Measurements from ENCODE around the gene TSKS.

The TSKS gene

DNA sequence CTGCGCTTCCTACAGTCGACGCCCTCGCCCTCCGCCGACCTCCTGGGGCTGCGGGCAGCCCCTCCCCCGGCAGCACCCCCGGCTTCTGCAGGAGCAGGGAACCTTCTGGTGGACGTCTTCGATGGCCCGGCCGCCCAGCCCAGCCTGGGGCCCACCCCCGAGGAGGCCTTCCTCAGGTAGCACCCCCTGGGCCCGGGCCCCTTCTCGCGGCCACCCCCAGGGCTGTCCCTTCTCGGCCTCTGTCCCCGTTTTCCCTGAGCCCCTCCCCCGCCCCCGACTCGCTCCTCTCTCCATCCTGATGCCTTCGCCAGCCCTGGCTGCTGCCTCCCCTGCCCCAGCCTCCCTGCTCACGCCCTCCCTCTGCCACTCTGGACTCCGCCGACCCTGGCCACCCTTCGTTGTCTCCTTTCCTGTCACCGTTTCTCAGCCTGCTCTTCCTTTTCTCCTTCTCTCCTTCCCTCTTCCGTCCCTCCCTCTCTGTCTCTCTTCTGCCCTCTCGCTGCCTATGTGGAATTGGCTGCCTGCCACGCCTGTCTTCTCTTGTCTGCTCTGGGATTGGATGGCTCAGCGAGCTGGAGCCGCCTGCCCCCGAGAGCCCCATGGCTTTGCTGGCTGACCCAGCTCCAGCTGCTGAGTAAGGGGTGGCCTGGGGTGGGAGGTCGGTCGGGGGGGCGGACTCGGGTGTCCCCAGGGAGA lies 39.0 kb upstream of the TSKS start:
- H3K36me3 Mint-ChIP-seq (ENCODE audit: low read depth): peaks cover 28% of the 10 kb centered on the region
- H3K4me1 Mint-ChIP-seq (ENCODE audit: low read depth): no peaks in the 10 kb centered on the region
- DNase-seq (ENCODE audit: low spot score): no peak
- no peaks in the 10 kb centered on the region for H3K9me3 Mint-ChIP-seq
- H3K27me3 Mint-ChIP-seq (ENCODE audit: low read depth): no peaks in the 10 kb centered on the region
- H3K27ac Mint-ChIP-seq: no peak overlapping the region
- H3K4me3 Mint-ChIP-seq: no peak overlapping the region

DNA sequence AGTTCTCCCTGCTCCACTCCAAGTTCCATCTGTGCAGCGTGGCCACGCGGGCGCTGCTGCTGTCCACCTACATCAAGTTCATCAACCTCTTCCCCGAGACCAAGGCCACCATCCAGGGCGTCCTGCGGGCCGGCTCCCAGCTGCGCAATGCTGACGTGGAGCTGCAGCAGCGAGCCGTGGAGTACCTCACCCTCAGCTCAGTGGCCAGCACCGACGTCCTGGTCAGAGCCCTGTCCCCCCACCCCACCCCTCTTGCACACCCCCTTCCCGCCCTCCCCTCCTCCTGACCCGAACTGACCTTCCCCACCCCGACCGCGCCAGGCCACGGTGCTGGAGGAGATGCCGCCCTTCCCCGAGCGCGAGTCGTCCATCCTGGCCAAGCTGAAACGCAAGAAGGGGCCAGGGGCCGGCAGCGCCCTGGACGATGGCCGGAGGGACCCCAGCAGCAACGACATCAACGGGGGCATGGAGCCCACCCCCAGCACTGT lies 38.3 kb upstream of the TSKS start:
- Mint-ChIP-seq H3K27me3 (ENCODE audit: low read depth) (no peaks in the 10 kb centered on the region), H3K4me1 (ENCODE audit: low read depth) (no peaks in the 10 kb centered on the region), H3K27ac (no peak overlapping the region), H3K36me3 (ENCODE audit: low read depth) (peaks cover 32% of the 10 kb centered on the region), H3K4me3 (no peak overlapping the region), H3K9me3 (no peaks in the 10 kb centered on the region)
- DNase-seq (ENCODE audit: low spot score): no peak

DNA sequence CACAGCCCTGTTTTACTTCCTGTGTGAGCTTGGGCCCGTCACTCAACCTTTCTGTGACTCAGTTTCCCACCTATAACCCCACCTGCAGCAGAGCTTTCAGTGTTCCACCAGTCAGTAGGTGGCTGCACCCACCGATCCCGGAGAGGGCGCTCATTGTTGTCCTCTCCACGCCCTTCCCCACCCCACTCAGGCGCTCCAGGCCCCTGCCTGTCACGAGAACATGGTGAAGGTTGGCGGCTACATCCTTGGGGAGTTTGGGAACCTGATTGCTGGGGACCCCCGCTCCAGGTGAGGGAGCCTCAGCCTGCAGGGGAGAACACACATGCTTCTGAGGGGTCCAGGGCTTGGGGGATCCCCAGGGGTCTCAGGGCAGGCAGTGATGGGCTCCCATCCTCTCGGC lies 37.7 kb upstream of the TSKS start:
- Mint-ChIP-seq H3K9me3 (no peaks in the 10 kb centered on the region), H3K4me1 (ENCODE audit: low read depth) (no peaks in the 10 kb centered on the region), H3K36me3 (ENCODE audit: low read depth) (peaks cover 30% of the 10 kb centered on the region), H3K4me3 (no peak overlapping the region), H3K27ac (no peak overlapping the region), H3K27me3 (ENCODE audit: low read depth) (no peaks in the 10 kb centered on the region)
- no peak for DNase-seq (ENCODE audit: low spot score)

DNA sequence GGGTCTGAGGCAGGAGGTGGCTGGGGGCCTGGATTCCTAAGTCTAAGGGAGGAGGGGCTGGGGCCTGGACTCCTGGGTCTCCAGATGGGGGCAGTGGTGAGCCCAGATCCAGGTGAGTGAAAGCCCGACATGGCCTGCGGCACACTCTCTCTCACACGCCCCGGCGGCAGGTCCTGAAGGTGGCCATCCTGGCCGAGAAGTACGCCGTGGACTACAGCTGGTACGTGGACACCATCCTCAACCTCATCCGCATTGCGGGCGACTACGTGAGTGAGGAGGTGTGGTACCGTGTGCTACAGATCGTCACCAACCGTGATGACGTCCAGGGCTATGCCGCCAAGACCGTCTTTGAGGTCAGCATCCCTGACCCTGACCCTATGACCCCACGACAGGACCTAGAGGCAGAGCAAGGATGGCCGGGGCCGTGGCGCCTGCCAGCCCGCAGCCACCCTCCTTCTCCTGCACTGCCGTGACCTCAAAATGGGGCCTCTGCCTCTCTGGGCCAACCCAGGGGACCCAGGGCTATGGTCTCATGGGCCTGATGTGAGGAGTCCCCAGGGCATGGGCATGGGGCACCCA lies 36.8 kb upstream of the TSKS start:
- peaks cover 31% of the 10 kb centered on the region for H3K36me3 Mint-ChIP-seq (ENCODE audit: low read depth)
- H3K4me3 Mint-ChIP-seq: no peak overlapping the region
- H3K4me1 Mint-ChIP-seq (ENCODE audit: low read depth): no peaks in the 10 kb centered on the region
- no peaks in the 10 kb centered on the region for H3K9me3 Mint-ChIP-seq
- H3K27ac Mint-ChIP-seq: no peak overlapping the region
- no peak for DNase-seq (ENCODE audit: low spot score)
- H3K27me3 Mint-ChIP-seq (ENCODE audit: low read depth): no peaks in the 10 kb centered on the region

DNA sequence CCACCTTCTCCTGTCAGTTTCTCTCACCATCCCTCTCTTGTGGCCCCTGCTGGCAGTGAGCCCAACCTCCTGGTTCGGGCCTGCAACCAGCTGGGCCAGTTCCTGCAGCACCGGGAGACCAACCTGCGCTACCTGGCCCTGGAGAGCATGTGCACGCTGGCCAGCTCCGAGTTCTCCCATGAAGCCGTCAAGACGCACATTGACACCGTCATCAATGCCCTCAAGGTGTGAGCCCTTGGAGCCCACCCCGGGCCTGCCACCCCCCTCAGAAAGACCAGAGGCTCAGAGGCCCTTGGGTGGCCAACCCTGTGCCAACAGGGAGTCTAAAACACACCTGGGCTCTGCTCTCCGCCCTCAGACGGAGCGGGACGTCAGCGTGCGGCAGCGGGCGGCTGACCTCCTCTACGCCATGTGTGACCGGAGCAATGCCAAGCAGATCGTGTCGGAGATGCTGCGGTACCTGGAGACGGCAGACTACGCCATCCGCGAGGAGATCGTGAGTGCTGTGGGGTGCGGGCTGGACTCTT lies 36.2 kb upstream of the TSKS start:
- Mint-ChIP-seq H3K4me3 (no peak overlapping the region), H3K27me3 (ENCODE audit: low read depth) (no peaks in the 10 kb centered on the region), H3K4me1 (ENCODE audit: low read depth) (no peaks in the 10 kb centered on the region), H3K27ac (no peak overlapping the region), H3K9me3 (no peaks in the 10 kb centered on the region), H3K36me3 (ENCODE audit: low read depth) (peaks cover 34% of the 10 kb centered on the region)
- DNase-seq (ENCODE audit: low spot score): no peak

DNA sequence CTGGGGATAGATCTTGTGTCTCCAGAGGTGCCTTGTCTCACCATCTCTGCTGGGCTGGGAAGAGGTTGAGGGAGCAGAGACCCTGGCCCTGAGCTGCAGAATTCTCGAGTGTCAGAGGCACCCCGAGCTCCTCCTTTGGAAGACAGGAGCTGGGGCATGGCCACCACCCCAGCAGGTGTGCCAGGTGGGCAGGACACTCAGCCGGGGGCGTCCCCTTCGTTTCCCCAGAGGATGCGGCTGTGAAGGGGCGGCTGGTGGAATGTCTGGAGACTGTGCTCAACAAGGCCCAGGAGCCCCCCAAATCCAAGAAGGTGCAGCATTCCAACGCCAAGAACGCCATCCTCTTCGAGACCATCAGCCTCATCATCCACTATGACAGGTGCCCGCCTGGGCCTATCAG lies 35.5 kb upstream of the TSKS start:
- no peak for DNase-seq (ENCODE audit: low spot score)
- Mint-ChIP-seq H3K36me3 (ENCODE audit: low read depth) (peaks cover 34% of the 10 kb centered on the region), H3K27me3 (ENCODE audit: low read depth) (no peaks in the 10 kb centered on the region), H3K9me3 (no peaks in the 10 kb centered on the region), H3K27ac (no peak overlapping the region), H3K4me3 (no peak overlapping the region), H3K4me1 (ENCODE audit: low read depth) (no peaks in the 10 kb centered on the region)

DNA sequence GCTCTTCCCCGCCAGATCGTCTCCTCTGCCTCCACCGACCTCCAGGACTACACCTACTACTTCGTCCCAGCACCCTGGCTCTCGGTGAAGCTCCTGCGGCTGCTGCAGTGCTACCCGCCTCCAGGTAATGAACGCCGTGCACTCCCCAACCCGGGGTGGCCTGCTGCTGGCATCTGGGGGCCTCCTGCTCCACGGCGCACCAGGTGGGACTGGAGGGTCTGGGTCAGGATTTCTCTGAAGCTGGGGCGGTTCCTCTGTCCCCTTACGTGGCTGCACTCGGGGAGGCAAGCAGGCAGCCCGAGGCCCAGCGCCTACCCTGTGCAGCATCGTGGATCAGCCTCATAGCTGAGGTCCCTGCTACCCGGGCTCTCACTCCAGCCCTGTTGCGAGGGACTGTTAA lies 32.5 kb upstream of the TSKS start:
- Mint-ChIP-seq H3K27ac (no peak overlapping the region), H3K27me3 (ENCODE audit: low read depth) (no peaks in the 10 kb centered on the region), H3K36me3 (ENCODE audit: low read depth) (peaks cover 34% of the 10 kb centered on the region), H3K4me1 (ENCODE audit: low read depth) (no peaks in the 10 kb centered on the region), H3K4me3 (no peak overlapping the region), H3K9me3 (no peaks in the 10 kb centered on the region)
- no peak for DNase-seq (ENCODE audit: low spot score)

DNA sequence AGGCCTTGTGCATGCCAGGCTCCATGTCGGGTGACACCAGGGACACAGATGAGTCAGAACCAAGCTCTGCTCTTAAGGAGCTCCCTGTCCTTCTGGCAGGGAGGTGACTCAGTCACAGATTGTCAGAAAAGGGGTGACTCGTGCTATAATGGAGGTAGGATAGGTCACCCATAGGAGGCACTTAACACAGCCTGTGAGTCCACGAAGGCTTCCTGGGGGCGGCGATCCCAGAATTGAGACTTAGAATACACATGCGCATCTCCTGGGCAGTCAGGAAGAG lies 30.4 kb upstream of the TSKS start:
- Mint-ChIP-seq H3K27ac (no peak overlapping the region), H3K4me1 (ENCODE audit: low read depth) (no peaks in the 10 kb centered on the region), H3K4me3 (no peak overlapping the region), H3K36me3 (ENCODE audit: low read depth) (peaks cover 34% of the 10 kb centered on the region), H3K27me3 (ENCODE audit: low read depth) (no peaks in the 10 kb centered on the region), H3K9me3 (no peaks in the 10 kb centered on the region)
- DNase-seq (ENCODE audit: low spot score): peak; percentile 16

DNA sequence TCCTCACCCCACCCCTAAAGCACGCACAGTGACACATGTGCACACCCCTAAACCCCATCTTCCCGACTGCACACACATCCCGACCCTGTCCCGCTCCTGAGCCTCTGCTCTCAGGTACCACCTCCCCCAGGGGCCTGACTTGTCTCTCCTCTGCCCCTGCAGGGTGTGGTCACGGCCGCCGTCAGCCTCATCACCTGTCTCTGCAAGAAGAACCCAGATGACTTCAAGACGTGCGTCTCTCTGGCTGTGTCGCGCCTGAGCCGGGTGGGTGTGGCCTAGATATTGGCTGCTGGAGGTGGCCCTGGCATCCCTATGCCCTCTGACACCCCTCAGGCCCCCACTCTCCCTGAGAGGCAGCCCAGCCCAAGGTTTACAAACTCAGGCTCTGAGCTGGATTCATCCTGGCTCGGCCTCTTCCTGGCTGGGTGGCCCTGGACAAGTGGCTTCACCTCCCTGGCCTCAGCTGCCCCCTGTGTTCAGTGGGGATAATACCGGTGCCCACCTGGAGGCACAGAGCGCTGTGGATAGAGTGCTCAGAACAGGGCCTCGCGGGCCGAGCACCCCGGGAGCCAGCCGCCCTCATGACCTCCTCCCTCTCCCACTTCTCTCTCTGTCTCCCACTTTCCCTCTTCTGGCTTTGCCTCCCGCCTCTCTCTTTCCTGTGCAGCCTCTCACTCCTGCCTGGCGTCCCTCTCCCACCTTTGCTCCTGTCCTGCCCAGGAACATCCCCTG lies 29.9 kb upstream of the TSKS start:
- H3K27ac Mint-ChIP-seq: no peak overlapping the region
- H3K36me3 Mint-ChIP-seq (ENCODE audit: low read depth): peaks cover 36% of the 10 kb centered on the region
- H3K27me3 Mint-ChIP-seq (ENCODE audit: low read depth): no peaks in the 10 kb centered on the region
- H3K4me3 Mint-ChIP-seq: no peak overlapping the region
- H3K9me3 Mint-ChIP-seq: no peaks in the 10 kb centered on the region
- no peak for DNase-seq (ENCODE audit: low spot score)
- H3K4me1 Mint-ChIP-seq (ENCODE audit: low read depth): no peaks in the 10 kb centered on the region

DNA sequence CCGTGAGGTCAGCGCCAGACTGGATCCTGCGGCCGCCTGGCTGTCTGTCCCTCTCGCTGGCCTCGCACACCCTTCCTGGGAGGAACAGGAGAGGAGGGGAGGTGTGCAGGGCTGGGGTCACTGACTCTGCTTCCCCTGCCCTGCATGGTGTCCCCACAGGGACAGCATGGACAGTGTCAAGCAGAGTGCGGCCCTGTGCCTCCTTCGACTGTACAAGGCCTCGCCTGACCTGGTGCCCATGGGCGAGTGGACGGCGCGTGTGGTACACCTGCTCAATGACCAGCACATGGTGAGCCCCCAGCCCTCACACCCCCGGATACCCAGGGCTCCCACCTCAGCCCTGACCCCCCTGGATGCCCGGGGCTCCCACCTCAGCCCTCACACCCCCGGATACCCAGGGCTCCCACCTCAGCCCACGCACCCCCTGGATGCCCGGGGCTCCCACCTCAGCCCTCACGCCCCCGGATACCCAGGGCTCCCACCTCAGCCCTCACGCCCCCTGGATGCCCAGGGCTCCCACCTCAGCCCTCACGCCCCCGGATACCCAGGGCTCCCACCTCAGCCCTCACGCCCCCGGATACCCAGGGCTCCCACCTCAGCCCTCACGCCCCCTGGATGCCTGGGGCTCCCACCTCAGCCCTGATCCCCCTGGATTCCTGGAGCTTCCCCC lies 28.8 kb upstream of the TSKS start:
- no peak for DNase-seq (ENCODE audit: low spot score)
- H3K36me3 Mint-ChIP-seq (ENCODE audit: low read depth): peaks cover 38% of the 10 kb centered on the region
- H3K9me3 Mint-ChIP-seq: no peaks in the 10 kb centered on the region
- no peak overlapping the region for H3K27ac Mint-ChIP-seq
- H3K27me3 Mint-ChIP-seq (ENCODE audit: low read depth): no peaks in the 10 kb centered on the region
- no peaks in the 10 kb centered on the region for H3K4me1 Mint-ChIP-seq (ENCODE audit: low read depth)
- no peak overlapping the region for H3K4me3 Mint-ChIP-seq

DNA sequence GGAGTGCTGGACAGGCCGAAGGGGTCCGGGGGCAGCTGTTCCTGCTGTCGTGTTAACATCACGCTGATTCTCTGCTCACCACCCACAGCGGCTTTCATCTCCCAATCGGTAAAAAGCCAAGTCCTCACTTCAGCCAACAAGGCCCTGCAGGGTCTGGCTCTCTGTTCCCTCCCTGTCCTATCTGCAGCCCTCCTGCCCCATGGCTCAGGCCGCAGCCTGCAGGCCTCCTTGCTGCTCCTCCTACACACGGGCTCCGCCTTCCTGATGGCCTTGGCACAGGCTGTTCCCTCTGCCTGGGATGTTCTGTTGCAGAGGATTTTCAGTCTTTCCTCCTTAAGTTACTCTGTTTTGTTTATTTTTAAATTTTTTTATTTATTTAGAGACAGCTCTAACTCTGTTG lies 27.8 kb upstream of the TSKS start:
- H3K4me1 Mint-ChIP-seq (ENCODE audit: low read depth): no peaks in the 10 kb centered on the region
- DNase-seq (ENCODE audit: low spot score): no peak
- peaks cover 38% of the 10 kb centered on the region for H3K36me3 Mint-ChIP-seq (ENCODE audit: low read depth)
- H3K4me3 Mint-ChIP-seq: no peak overlapping the region
- H3K27me3 Mint-ChIP-seq (ENCODE audit: low read depth): no peaks in the 10 kb centered on the region
- no peak overlapping the region for H3K27ac Mint-ChIP-seq
- no peaks in the 10 kb centered on the region for H3K9me3 Mint-ChIP-seq

DNA sequence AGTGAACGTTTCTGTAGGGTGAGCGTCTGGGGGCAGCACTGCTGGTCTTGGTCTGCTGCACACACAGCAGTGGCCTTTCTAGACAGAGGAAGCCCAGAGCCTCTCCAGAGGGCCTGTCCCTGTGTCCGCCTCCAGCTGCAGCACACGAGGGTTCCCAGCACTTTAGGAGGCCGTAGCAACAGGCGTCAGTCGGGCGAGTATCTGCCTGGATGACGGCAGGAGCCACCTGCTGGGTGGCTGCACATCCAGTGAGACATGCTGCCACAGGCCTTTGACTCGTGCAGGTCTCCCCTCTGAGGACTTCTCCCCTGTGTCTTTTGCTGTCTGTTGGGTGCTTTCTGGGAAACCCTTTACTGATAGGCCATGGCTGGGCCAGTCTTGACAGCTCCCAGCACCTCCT lies 25.8 kb upstream of the TSKS start:
- Mint-ChIP-seq H3K27me3 (ENCODE audit: low read depth) (no peaks in the 10 kb centered on the region), H3K4me1 (ENCODE audit: low read depth) (no peaks in the 10 kb centered on the region), H3K36me3 (ENCODE audit: low read depth) (peaks cover 42% of the 10 kb centered on the region), H3K9me3 (no peaks in the 10 kb centered on the region), H3K4me3 (no peak overlapping the region), H3K27ac (no peak overlapping the region)
- no peak for DNase-seq (ENCODE audit: low spot score)

DNA sequence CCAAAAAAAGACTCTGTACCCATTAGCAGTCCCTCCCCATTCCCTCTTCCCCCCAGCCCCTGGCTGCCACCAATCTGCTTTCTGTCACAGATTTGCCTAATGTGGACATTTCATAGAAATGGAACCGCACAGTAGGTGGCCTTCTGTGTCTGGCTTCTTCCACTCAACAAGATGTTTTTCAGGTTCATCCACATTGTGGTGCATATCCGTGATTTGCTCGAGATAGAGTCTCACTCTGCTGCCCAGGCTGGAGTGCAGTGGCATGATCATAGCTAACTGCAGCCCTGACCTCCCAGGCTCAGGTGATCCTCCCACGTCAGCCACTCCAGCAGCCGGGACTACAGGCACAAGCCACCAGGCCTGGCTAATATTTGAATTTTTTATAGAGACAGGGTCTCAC lies 24.6 kb upstream of the TSKS start:
- no peak overlapping the region for H3K27ac Mint-ChIP-seq
- DNase-seq (ENCODE audit: low spot score): no peak
- H3K4me3 Mint-ChIP-seq: no peak overlapping the region
- no peaks in the 10 kb centered on the region for H3K27me3 Mint-ChIP-seq (ENCODE audit: low read depth)
- peaks cover 47% of the 10 kb centered on the region for H3K36me3 Mint-ChIP-seq (ENCODE audit: low read depth)
- no peaks in the 10 kb centered on the region for H3K9me3 Mint-ChIP-seq
- H3K4me1 Mint-ChIP-seq (ENCODE audit: low read depth): no peaks in the 10 kb centered on the region

DNA sequence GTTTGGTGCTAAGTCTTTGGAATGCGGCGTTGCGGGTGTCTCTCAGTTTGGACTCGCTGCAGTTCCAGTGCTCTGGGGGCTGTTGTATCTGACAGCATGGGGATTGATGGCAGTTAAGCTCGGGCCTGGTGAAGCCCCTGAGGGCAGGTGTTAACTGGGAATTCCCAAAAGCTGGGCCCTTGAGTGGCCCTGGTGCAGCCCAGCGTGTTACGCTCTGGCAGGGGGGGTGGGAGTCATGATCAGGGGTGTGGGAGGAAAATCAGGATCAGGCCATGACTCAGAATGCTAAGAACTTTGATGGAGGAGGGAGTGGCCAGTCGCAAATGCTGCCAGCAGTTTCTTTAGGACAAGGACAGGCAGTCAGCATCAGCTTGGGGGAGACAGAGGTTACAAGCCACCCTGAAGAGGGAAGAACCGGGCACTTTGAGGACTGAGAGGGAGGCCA lies 23.3 kb upstream of the TSKS start:
- H3K27ac Mint-ChIP-seq: no peak overlapping the region
- H3K36me3 Mint-ChIP-seq (ENCODE audit: low read depth): peaks cover 47% of the 10 kb centered on the region
- no peaks in the 10 kb centered on the region for H3K27me3 Mint-ChIP-seq (ENCODE audit: low read depth)
- H3K4me1 Mint-ChIP-seq (ENCODE audit: low read depth): no peaks in the 10 kb centered on the region
- H3K9me3 Mint-ChIP-seq: no peaks in the 10 kb centered on the region
- no peak for DNase-seq (ENCODE audit: low spot score)
- no peak overlapping the region for H3K4me3 Mint-ChIP-seq
